ENCODE results near the gene RCAN3. TPM values are rescaled to one million over a fixed set of nuclear protein-coding genes. Genes with fewer than 3 reads are reported as not detected.
"Not testable (repeated sequence)": the region's sequence is repeated elsewhere in the genome, so short reads cannot be mapped to it uniquely, and the experiment has no call there.

RCAN3 gene
- total and polyA plus RNA-seq, 4 donors, result 0.84 to 4.8 (median 3.1) TPM

DNA sequence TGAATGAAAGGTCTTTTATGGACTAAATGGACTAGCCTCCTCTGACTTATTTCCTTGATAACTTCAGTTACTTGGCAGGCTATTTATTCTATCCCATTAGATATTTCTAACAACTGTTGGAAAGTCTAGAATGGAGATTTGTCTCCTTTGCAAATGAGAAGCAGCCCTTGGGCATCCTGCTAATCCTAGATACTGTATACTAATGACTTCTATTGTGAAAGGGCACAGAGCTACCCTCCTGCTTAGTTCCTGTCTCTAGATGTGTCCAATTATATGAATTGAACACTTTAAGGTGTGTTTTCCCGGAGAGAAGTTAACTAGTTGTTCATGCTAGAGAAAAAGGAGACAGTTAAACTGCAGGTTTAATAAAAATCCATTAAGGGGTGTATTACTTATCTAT is 43.0 kb downstream of the RCAN3 start:
- peaks cover 0 to 4% of the 10 kb centered on the region in 2 donors for H3K27me3 ChIP-seq (ENCODE audit: control insufficient read depth in 1 of 2, insufficient read depth in 2 of 2, low read length in 1 of 2)
- H3K4me1 ChIP-seq (ENCODE audit: control insufficient read depth in 1 of 2, insufficient read depth in 2 of 2, low read length in 2 of 2), result no peaks in the 10 kb centered on the region
- no peak overlapping the region for H3K4me3 ChIP-seq (ENCODE audit: low read length in 2 of 2)
- no peak for ATAC-seq (ENCODE audit: low FRiP score)
- intact Hi-C loops (cut with DNase I), result no loop called here
- no peaks in the 10 kb centered on the region for H3K9me3 ChIP-seq (ENCODE audit: control insufficient read depth, low read length)
- WGBS, 2 donors, result 72 to 74% methylated on average over 1 of the region's 1 CpG
- no peak overlapping the region for H3K27ac ChIP-seq (ENCODE audit: low read depth in 1 of 2, low read length in 2 of 2)
- no peak for DNase-seq
- H3K36me3 ChIP-seq (ENCODE audit: control insufficient read depth in 1 of 2, insufficient read depth in 2 of 2, low read length in 1 of 2), result no peaks in the 10 kb centered on the region

DNA sequence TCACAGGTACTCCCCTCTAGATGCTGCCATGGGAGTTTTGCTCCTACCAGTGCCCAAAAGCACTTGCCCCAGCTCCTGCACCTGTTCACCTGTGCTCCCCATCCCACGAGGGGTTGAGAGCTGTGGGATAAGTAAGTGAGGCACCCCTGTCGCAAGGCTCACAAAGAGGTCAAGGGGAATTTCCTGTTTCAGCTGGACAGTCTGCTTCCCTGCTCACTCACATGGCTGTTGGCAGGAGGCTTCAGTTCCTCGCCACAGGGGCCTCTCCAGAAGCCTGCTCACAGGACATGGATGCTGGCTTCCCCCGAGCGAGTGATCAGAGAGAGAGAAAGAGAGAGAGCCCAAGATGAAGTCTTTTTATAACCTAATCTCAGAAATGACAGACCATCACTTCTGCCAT is 44.6 kb downstream of the RCAN3 start:
- Histone ChIP-seq H3K27ac (ENCODE audit: low read depth in 1 of 2, low read length in 2 of 2) (no peak overlapping the region), H3K9me3 (ENCODE audit: control insufficient read depth, low read length) (no peaks in the 10 kb centered on the region), H3K36me3 (ENCODE audit: control insufficient read depth in 1 of 2, insufficient read depth in 2 of 2, low read length in 1 of 2) (no peaks in the 10 kb centered on the region), H3K27me3 (ENCODE audit: control insufficient read depth in 1 of 2, insufficient read depth in 2 of 2, low read length in 1 of 2) (peaks cover 0 to 4% of the 10 kb centered on the region in 2 donors), H3K4me1 (ENCODE audit: control insufficient read depth in 1 of 2, insufficient read depth in 2 of 2, low read length in 2 of 2) (no peaks in the 10 kb centered on the region), H3K4me3 (ENCODE audit: low read length in 2 of 2) (no peak overlapping the region)
- 65 to 69% methylated on average over 5 of the region's 5 CpGs for WGBS, 2 donors
- DNase-seq (no peak), ATAC-seq (ENCODE audit: low FRiP score) (no peak)
- intact Hi-C loops (cut with DNase I), result no loop called here

DNA sequence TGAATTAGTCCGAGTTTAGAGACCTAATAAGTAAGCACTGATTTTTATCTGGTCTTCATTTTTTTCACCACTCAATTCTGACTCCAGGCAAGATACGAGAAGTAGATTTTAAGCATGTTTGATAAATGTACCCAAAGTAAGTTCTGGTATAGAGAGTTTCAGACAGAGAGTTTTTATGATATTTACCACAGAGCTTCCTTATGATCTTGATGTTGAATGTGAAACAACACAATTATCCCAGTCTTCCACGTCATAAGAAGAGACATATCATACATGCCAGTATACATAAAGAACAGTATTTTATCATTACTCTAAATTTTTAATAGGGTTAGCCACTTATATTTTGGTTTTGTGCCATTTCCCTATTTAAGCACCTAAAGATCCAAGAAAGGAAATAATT is 45.4 kb downstream of the RCAN3 start:
- Histone ChIP-seq H3K9me3 (ENCODE audit: control insufficient read depth, low read length) (no peaks in the 10 kb centered on the region), H3K27me3 (ENCODE audit: control insufficient read depth in 1 of 2, insufficient read depth in 2 of 2, low read length in 1 of 2) (peaks cover 0 to 4% of the 10 kb centered on the region in 2 donors), H3K36me3 (ENCODE audit: control insufficient read depth in 1 of 2, insufficient read depth in 2 of 2, low read length in 1 of 2) (no peaks in the 10 kb centered on the region), H3K4me3 (ENCODE audit: low read length in 2 of 2) (no peak overlapping the region), H3K27ac (ENCODE audit: low read depth in 1 of 2, low read length in 2 of 2) (no peak overlapping the region), H3K4me1 (ENCODE audit: control insufficient read depth in 1 of 2, insufficient read depth in 2 of 2, low read length in 2 of 2) (no peaks in the 10 kb centered on the region)
- no peak for ATAC-seq (ENCODE audit: low FRiP score)
- 65 to 66% methylated on average over 3 of the region's 3 CpGs for WGBS, 2 donors
- DNase-seq, result no peak
- intact Hi-C loops (cut with DNase I), result no loop called here

DNA sequence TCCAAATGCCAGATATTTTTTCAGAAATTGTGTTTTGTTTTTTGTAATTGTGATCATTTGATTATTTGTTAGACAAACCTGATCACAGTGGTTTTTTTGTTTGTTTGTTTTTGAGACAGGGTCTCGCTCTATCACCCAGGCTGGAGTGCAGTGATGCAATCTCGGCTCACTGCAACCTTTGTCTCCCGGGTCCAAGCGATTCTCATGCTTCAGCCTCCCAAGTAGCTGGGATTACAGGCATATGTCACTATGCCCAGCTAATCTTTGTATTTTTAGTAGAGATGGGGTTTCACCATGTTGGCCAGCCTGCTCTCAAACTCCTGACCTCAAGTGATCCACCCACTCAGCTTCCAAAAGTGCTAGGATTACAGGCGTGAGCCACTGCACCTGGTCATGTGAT is 46.6 kb downstream of the RCAN3 start:
- intact Hi-C loops (cut with DNase I); H3K36me3 ChIP-seq (ENCODE audit: control insufficient read depth in 1 of 2, insufficient read depth in 2 of 2, low read length in 1 of 2); H3K9me3 ChIP-seq (ENCODE audit: control insufficient read depth, low read length); ATAC-seq (ENCODE audit: low FRiP score); H3K27ac ChIP-seq (ENCODE audit: low read depth in 1 of 2, low read length in 2 of 2); H3K4me3 ChIP-seq (ENCODE audit: low read length in 2 of 2); DNase-seq; H3K4me1 ChIP-seq (ENCODE audit: control insufficient read depth in 1 of 2, insufficient read depth in 2 of 2, low read length in 2 of 2); H3K27me3 ChIP-seq (ENCODE audit: control insufficient read depth in 1 of 2, insufficient read depth in 2 of 2, low read length in 1 of 2): not testable (repeated sequence)
- WGBS, 2 donors, result 66 to 67% methylated on average over 5 of the region's 5 CpGs

DNA sequence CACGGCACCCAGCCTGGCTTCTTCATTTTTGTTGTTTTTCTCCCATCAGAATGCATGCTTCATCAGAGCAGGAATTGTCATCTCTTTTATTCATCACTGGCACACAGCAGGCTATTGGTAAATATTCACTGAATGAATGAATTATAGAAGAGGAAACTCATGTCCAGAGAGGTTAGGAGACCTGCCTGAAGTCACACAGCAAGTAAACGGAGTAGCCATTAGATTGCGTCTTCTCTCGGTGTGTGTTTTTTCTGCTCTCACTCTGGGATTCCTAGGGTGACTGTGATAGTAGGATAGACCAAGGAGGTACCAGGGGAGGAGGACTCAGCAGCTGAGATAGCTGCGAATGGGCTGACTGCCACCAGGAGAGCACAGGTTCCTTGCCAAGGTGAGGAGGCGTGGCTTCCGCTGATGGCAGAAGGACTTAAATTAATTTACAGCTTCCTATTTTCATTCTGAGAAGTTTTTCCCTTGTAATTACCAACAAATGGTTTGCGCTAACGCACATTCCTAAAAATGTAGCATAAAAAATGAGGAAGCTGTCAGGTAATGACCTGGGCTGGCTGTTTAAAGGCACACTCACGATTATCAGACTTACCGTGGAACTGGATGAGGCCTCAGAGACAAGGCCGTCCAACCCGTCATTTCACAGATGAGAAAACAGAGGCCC is 48.8 kb downstream of the RCAN3 start:
- H3K4me1 ChIP-seq (ENCODE audit: control insufficient read depth in 1 of 2, insufficient read depth in 2 of 2, low read length in 2 of 2), result no peaks in the 10 kb centered on the region
- H3K4me3 ChIP-seq (ENCODE audit: low read length in 2 of 2), result no peak overlapping the region
- DNase-seq (no peak), ATAC-seq (ENCODE audit: low FRiP score) (no peak)
- no peak overlapping the region for H3K27ac ChIP-seq (ENCODE audit: low read depth in 1 of 2, low read length in 2 of 2)
- no peaks in the 10 kb centered on the region for H3K9me3 ChIP-seq (ENCODE audit: control insufficient read depth, low read length)
- intact Hi-C loops (cut with DNase I), result no loop called here
- H3K27me3 ChIP-seq (ENCODE audit: control insufficient read depth in 1 of 2, insufficient read depth in 2 of 2, low read length in 1 of 2), result peaks cover 0 to 6% of the 10 kb centered on the region in 2 donors
- no peaks in the 10 kb centered on the region for H3K36me3 ChIP-seq (ENCODE audit: control insufficient read depth in 1 of 2, insufficient read depth in 2 of 2, low read length in 1 of 2)
- WGBS, 2 donors, result 81 to 82% methylated on average over 13 of the region's 13 CpGs

DNA sequence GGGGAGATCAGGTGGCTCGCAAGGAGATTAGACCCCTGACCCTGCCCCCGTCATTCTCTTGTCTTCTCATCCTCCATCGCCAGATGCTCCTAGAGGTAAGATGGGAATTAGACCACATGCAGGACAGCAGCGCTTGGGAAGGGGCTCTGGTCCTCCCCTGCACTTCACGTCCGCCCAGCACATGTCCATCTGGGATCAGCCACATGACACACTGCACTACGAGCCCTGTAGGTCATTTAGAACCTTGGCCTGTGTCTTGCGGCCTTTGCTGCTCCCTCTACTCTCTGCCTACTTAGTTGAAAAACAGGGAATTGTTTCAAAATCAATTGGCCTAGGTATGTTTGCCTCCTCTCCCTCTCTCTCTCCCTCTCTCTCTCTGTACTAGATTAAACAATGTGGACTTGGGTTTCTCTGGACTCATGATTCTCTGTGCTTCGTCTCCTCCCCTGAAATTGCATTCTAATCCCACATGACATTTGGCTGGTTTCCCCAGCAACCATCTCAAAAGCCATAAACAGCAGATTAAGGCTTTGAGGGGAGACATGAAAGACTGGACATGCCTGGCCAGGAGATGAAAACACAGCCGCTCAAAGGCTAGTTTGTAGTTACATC is 49.4 kb downstream of the RCAN3 start:
- no peak overlapping the region for H3K27ac ChIP-seq (ENCODE audit: low read depth in 1 of 2, low read length in 2 of 2)
- peaks cover 0 to 8% of the 10 kb centered on the region in 2 donors for H3K27me3 ChIP-seq (ENCODE audit: control insufficient read depth in 1 of 2, insufficient read depth in 2 of 2, low read length in 1 of 2)
- no peaks in the 10 kb centered on the region for H3K36me3 ChIP-seq (ENCODE audit: control insufficient read depth in 1 of 2, insufficient read depth in 2 of 2, low read length in 1 of 2)
- no peak for ATAC-seq (ENCODE audit: low FRiP score)
- intact Hi-C loops (cut with DNase I), result no loop called here
- 67 to 70% methylated on average over 10 of the region's 10 CpGs for WGBS, 2 donors
- H3K4me1 ChIP-seq (ENCODE audit: control insufficient read depth in 1 of 2, insufficient read depth in 2 of 2, low read length in 2 of 2), result no peaks in the 10 kb centered on the region
- no peaks in the 10 kb centered on the region for H3K9me3 ChIP-seq (ENCODE audit: control insufficient read depth, low read length)
- H3K4me3 ChIP-seq (ENCODE audit: low read length in 2 of 2), result no peak overlapping the region
- DNase-seq, result no peak

DNA sequence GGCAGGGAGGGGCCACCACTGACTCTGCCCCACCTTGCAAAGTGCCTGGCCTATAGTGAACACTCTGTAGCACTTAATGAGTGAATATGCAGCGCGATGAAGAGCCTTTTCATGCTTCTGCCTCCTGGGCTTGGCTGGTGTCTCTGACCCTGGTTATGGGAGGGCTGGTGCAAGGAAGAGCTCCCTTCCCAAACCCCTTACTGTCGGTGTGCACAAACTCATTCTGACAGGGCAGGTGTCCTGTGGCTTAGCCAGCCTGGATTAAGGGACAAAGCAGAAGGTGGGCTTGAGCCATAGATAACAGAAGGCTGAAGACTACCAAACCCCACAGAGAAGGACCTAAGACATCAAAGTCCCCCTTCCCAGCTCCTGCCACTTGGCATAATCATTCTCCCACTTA is 51.3 kb downstream of the RCAN3 start:
- H3K27ac ChIP-seq (ENCODE audit: low read depth in 1 of 2, low read length in 2 of 2), result no peak overlapping the region
- H3K36me3 ChIP-seq (ENCODE audit: control insufficient read depth in 1 of 2, insufficient read depth in 2 of 2, low read length in 1 of 2), result no peaks in the 10 kb centered on the region
- peaks cover 0 to 10% of the 10 kb centered on the region in 2 donors for H3K27me3 ChIP-seq (ENCODE audit: control insufficient read depth in 1 of 2, insufficient read depth in 2 of 2, low read length in 1 of 2)
- DNase-seq (no peak), ATAC-seq (ENCODE audit: low FRiP score) (no peak)
- no peaks in the 10 kb centered on the region for H3K4me1 ChIP-seq (ENCODE audit: control insufficient read depth in 1 of 2, insufficient read depth in 2 of 2, low read length in 2 of 2)
- intact Hi-C loops (cut with DNase I), result no loop called here
- WGBS, 2 donors, result 89 to 90% methylated on average over 3 of the region's 3 CpGs
- H3K4me3 ChIP-seq (ENCODE audit: low read length in 2 of 2), result no peak overlapping the region
- no peaks in the 10 kb centered on the region for H3K9me3 ChIP-seq (ENCODE audit: control insufficient read depth, low read length)

DNA sequence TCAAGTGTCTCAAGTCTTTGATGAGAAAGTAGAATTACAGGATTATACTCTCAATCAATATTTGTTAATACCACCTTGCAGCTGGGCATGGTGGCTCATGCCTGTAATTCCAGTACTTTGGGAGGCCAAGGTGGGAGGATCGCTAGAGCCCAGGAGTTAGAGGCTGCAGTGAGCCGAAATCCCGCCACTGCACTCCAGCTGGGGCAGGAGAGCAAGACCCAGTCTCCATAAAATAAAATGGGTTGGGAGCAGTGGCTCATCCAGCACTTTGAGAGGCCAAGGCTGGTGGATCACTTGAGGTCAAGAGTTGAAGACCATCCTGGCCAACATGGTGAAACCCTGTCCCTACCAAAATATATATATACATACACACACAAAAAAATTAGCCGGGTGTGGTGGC is 52.1 kb downstream of the RCAN3 start:
- Histone ChIP-seq H3K4me1 (ENCODE audit: control insufficient read depth in 1 of 2, insufficient read depth in 2 of 2, low read length in 2 of 2) (no peaks in the 10 kb centered on the region), H3K27me3 (ENCODE audit: control insufficient read depth in 1 of 2, insufficient read depth in 2 of 2, low read length in 1 of 2) (peaks cover 0 to 7% of the 10 kb centered on the region in 2 donors), H3K4me3 (ENCODE audit: low read length in 2 of 2) (no peak overlapping the region), H3K27ac (ENCODE audit: low read depth in 1 of 2, low read length in 2 of 2) (no peak overlapping the region), H3K36me3 (ENCODE audit: control insufficient read depth in 1 of 2, insufficient read depth in 2 of 2, low read length in 1 of 2) (no peaks in the 10 kb centered on the region), H3K9me3 (ENCODE audit: control insufficient read depth, low read length) (no peaks in the 10 kb centered on the region)
- 95 to 97% methylated on average over 4 of the region's 4 CpGs for WGBS, 2 donors
- ATAC-seq (ENCODE audit: low FRiP score), result no peak
- intact Hi-C loops (cut with DNase I), result no loop called here
- no peak for DNase-seq
